ENCODE data around the gene ATP6V1F.

Gene ATP6V1F, protein sequence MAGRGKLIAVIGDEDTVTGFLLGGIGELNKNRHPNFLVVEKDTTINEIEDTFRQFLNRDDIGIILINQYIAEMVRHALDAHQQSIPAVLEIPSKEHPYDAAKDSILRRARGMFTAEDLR

DNA sequence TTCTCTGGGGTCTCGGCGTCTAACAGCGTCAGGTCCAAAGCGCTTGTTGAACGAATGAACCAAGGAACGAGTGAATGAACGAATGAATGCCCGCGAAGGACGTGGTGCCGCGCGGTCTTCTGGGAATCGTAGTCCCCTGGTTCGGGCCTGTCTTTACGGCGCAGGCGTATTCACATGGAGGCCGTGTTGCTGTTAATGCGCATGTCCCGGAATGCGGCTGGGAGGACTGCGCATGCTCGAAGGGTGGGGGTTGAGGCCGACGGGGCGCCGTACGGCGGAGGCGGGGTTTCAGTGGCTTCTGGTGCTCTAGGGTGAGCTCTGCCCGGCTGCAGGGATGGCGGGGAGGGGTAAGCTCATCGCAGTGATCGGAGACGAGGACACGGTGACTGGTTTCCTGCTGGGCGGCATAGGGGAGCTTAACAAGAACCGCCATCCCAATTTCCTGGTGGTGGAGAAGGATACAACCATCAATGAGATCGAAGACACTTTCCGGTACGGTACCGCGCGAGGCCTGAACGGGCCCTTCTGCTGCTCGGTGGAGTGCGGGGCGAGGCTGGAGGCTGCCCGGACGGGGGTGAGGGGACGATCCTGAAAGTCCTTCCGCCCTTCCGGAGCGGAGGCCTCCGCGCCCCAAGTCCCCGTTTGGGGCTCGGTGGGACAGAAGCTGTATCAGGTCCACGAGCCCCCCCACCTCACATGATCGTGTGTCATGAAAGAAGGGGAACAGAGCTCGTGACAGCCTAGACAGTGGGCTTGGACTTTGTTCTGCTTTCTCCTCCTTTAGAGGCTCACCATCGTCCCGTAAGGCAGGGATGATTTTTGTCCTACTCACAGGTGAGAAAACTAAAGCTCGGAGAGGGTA is at the start of gene ATP6V1F:
ATP6V1F (plus strand) TSS at position 286 of the 862 bp plus-strand sequence; CDS start at position 335, 49 bp downstream.
- peak; percentile 100 for DNase-seq

DNA sequence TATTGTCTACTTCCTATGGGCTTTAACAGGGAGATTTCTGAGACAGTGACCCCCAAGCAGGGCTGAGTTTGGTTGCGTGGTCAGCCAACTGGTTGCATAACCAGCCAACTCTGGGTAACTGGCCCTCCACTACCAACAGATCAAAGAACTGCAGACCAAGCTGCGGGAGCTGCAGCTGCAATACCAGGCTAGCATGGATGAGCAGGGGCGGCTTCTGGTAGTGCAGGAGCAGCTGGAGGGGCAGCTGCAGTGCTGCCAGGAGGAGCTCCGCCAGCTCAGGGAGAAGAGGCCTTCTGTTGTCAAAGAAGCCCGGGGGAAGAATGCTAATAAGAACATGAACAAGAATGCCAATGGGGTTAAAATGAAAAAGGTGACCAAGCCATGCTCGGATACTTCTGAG is 48.2 kb upstream of the ATP6V1F start:
- DNase-seq, result no peak

DNA sequence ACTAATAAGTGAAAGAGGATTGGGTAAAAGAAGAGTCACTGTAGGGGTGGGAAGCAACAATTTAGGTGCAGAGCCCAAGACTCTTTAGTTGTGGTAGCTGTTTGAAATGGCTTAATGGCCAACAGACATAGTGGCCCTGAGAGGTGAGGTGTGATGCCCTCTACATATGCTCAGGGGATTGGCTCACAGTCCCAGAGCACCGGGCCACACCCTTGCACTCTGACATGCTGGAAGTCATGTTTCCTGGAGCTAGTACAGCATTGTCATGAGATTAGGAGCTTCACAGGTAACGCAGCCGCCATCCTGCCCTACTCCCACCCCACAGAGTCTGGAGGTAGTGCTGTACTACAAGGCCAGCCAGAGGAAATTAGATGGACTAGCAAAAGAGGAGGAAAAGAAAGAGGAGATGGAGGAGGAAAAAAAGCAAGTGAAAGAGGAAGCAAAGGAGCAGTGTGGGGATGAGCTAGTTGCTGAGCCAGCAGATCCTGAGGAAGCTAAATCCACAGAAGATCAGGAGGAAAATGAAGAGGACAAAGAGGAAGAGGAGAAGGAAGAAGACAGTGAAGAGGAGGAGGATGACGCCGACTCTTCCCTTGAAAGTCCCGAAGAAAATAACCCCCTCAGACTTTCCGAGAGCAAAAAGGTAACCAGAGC is 47.2 kb upstream of the ATP6V1F start:
- no peak for DNase-seq

DNA sequence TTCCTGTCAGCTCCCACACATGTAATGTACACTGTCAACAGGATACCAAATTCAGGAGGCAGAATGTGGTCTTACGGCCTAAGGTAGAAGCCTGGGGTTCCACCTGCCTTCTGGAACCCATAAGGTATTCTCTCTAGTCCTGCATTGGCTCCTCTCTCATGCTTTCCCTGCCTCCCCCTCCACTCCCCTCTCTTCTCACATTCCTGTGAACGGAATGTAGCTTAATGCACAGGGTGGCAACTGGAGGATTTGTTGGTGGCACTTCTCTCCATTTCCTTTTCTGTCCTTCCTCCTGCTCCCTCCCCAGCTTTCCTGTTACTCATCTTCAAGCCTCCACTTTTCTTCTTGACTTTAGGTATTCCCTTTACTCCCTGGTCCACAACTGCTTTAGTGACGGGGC is 44.0 kb upstream of the ATP6V1F start:
- no peak for DNase-seq

DNA sequence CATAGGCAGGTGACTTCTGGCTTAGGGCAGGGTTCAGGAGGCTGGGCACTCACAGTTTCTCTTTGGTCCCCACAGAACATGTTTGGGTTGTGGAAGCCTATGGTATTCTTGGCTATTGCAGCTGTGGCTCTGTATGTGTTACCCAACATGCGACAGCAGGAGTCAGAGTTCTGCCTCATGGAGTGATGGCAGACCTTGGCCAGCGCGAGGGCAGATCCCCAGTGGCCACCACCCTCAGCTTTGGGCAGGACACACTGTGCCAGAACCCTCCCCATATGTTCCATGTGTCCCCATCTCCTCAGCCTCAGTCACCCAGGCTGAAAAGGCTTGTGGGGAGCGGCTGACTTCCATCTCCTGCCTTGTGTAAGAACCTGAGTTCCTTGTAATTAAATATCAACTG is 40.9 kb upstream of the ATP6V1F start:
- DNase-seq, result no peak

DNA sequence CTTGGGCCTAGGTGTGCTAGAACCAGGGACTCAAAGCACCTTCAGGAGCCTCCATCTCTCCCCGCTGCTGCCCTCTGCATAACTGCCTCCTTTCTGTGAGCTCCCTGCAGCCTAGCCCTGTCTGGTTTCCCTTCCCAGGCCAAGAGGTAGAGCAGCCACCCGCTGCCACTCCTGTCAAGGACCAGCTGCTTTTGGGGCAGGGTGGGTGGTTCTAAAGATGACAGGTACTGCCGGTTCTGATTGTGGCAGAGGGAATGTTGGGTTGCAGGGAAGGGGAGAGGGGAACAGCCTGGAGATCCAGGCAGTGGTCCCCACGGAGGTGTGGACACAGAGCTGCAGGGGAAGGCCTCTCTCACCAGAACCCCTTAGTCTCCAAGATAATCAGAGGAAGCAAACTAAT is 36.1 kb upstream of the ATP6V1F start:
- DNase-seq, result no peak

DNA sequence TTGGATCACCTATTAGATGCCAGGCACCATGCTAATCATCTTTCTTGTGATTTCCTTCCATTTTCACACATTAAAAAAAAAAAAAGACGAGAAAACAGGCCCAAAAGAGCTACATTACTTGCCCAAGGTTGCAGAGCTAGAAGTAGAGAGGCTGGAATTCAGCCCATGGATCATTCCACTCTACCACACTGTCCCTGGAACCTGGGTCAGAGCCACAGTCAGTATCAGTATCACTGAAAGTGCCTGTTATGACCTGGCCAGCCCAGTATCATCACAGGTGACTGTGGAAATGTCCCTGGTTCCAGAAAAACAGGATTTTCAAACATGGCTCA is 35.8 kb upstream of the ATP6V1F start:
- DNase-seq, result no peak

DNA sequence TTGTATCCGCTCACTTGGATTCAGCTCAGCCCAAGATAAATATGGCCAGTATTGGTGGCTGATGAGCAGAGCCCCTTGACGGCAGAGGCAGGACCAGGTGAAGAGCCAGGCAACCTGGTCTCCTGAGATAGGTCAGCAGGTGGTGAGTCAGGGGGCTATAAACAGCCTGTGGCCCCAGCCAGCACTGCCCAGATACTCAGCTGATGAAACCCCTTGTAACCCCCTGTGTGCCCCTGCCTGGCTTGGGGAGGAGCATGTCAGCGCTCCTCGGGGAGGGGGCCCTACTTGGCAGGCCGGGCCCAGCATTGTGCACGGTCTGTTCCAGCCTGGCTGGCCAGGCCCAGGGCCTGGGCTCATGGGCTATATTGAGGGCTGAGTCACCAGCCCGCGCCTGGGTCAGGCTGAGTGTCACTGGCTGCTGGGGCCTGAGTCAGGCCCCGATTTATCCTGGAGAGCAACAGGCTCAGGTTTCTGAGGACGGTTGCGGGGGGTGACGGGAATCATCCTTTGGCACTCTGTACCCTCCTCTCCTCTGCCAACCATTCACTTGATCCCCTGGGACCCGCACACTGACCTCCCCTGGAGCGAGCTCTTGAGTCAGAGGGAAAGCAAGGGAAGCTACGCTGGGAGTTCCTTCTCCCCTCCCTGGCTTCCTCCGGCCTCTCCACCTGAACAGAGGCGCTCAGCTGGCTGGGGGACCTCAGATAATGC is 35.3 kb upstream of the ATP6V1F start:
- no peak for DNase-seq

DNA sequence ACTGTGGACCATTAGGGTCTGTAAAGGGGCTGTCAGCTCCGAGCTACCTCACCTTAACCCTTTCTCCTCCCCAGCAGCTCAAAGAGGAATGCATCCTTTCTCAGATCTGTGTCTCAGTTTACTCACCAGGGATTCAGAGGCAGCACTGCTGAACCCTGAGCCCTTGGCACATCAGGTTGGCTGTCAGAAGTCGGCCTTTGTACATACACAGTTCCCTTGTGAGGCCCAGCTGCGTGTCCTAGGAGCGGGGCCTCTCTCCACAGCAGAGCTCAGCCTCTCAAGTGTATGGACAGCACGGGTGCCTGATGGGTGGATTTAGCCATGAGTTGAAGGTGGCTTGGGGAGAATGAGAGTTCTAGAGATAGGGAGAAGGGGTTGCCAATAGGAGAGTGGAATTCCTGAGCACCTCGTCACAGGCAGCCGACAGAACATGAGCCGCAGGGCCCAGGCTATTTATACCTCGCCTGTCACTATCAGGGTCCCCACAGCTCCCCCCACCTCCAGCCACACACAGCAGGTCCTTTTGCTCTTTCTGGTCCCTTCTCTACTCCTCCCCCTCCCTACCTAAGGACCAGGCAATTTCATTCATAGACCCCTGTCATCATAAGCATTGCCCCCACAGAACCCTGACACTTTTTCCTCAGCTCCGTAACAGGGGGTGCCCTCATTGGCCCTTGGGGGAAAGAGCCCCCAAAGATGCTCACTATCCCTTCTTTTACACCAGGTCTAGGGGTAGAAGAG is 34.5 kb upstream of the ATP6V1F start:
- no peak for DNase-seq

DNA sequence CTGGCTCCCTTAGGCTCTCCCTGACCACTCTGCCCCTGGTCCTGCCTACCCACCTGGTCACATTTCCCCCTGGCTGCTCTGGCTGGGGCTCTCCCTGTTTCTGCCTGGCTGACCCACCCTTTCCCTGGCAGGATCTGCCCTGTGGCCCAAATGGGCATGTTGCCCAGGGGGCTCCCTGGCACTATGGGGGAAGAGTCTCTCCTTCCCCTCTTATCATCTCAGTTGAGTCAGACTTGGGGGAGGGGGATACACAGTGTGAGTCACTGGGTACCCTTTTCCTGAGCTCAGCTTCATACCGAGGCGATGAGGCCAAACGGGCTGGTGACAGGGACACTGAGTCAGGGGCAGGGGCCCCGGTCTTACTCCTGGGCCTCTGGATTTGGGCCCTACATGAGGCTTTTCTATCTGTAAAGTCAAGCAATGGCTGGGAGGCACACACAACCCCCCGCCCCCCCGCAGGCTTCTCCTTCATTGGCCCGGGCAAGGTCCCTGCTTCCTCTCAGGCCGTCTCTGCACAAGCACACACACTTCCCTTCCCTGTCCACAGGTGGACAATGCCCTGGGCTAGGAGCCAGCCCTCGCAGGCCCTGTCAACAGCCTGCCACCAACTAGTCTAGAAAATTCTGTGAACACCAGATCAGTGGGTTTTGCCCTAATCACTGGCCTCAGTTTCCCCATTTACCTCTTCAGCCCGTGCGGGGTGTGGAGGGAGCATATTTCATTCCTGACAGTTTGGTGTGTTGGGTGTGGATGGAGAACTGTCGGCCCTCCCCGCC is 33.1 kb upstream of the ATP6V1F start:
- DNase-seq, result no peak

DNA sequence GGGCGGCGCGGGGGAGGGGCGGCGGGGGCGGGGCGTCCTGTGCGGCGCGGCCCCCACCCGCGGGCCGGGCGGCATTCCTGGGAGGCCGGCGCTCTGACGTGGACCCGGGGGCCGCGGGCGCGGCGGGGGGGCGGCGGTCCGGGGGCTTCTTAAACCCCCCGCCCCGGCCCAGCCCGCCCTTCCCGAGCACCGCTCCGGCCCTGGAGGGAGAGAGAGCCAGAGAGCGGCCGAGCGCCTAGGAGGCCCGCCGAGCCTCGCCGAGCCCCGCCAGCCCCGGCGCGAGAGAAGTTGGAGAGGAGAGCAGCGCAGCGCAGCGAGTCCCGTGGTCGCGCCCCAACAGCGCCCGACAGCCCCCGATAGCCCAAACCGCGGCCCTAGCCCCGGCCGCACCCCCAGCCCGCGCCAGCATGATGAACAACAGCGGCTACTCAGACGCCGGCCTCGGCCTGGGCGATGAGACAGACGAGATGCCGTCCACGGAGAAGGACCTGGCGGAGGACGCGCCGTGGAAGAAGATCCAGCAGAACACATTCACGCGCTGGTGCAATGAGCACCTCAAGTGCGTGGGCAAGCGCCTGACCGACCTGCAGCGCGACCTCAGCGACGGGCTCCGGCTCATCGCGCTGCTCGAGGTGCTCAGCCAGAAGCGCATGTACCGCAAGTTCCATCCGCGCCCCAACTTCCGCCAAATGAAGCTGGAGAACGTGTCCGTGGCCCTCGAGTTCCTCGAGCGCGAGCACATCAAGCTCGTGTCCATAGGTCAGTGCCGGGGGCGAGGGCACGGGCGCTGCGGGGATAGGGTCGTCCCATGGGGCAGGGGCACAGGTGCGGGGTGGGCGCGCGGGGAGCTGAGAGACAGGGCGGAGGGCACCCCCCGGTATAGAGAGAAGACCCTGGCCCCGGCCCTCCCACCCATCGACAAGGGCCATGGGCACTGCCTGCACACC is 32.2 kb upstream of the ATP6V1F start, which contains the start of gene FLNC:
FLNC (plus strand) TSS at position 176 of the 947 bp plus-strand sequence; CDS start at position 408, 232 bp downstream.
- peak; percentile 85 for DNase-seq

DNA sequence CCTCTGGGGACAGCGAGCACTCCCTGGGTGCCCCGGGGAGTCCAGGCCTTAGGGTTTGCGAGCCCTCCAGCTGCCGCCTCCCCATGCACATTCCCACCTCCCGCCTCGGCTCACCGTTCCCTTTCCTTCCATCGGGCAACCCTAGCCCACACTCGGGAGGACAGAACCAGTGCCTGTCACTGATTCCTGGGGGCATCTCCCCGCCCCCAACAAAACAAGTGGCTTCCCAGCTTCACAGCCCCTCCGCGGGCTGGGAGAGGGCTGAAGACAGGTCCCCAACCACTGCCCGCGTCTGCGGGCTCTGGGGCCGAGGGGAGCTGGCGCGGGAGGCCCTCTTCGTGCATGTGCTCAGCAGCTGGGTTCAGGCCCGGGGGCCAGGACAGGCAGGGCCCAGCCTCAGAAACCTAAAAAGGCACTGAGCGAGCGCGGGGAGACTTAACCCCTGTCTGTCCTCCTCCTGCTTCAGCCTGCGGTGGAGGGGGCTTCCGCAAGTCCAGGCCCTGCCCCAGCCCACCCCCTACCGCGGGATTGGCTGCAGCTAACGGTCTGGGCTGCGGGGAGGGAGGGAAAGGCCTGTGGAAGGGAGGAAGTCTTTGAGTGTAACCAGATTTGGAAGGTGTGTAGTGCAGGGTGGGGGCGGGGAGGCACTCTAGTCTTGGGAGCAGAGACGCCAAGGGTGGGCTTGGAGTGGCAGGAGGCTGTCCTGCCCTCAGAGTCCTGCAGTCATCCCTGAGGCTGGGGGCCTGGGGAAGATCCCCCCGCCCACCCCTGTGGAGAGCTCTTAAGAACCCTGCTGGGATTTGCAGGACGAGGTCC is 31.3 kb upstream of the ATP6V1F start:
- DNase-seq, result peak; percentile 92

DNA sequence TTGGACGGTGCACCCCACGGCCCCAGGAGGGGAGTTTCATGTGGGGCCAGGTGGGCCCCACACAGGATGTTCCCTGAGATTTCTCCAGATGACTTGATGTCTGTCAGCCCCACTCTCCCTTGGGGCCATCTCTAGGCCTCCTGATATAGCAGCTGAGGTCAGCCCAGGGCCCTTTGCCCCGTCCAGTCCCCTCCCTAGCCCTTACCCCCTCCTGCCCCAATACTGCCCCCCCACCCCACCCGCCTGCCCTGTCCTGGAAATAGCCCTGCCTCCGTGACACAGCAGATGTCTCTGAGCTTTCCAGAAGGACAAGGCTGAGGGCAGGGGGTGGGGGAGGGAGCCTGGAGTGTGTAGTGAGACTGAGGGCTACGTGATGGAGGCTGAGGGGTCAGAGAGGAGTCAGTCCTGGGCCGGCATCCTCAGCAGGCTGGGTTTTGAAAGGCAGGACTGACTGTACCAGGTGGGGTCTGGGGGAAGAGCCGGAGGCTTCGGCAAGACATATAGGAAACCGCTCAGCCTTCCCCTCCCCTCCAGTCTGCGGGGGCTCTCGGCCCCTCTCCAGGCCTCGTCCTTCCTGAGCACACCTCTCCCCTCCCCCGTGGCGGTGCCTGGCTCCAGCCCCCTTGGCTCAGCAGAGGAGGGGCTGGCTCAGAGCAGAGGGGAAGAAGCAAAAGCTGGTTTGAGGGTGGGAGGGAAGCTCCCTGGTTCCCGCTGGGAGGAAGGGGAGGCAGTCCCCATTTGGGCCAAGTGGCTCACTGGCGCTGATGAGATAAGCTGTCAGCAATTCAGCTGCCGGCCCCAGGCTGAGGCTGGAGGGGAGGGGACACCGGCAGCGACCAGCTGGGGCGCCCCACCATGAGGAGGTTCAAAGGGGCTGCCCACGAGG is 30.4 kb upstream of the ATP6V1F start:
- peak; percentile 88 for DNase-seq

DNA sequence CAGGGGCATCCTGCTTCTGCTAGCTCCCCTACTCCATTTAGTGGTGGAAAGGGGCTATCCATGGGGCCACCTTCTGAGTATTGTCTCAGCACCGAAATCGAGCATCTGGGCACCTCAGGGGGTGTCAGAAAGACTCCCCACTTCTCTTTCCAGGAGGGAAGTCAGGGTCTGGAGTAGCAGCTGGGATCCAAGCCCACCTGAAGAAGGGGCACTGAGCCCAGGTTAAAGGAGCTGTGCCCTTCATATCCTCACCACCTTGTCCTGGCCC is 29.8 kb upstream of the ATP6V1F start:
- DNase-seq, result no peak

DNA sequence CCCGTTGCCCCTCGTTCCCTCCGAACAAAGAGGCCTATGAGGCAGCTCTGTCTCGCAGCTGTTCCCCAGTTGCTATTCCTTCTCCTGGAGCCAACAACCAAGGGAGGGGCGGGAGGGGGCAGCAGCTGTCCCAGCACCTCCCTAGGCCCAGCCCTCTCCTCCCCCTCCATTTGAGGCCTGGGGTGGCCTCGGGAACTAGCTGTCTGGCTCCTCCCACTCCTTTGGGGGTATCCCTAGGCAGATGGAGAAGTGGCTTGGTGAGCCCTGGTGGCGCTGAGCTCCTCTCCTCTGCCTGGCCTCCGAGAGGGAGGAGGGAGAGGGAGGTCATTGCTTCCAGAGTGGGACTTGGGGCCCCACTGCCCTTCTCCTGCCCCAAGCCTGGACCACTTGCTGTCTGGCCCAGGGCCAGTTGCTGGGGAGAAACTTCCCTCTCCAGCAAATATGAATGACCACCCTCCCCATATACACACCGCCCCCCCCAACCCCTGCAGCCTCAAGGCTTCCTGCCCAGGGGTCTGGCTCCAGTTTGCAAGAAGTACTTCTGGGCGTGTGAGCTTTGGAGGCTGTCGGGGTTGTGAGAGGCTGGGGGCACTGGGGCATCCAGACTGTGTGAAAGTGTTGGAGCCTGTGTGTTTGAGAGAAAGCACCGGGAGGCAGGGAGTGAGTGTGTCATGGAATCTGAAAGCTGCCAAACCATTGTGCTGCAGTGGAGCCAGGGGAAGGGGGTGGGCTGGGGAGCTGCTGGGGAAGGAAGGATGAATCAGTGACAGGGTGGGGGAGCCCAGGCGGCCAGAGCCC is 29.3 kb upstream of the ATP6V1F start:
- DNase-seq, result peak; percentile 91

DNA sequence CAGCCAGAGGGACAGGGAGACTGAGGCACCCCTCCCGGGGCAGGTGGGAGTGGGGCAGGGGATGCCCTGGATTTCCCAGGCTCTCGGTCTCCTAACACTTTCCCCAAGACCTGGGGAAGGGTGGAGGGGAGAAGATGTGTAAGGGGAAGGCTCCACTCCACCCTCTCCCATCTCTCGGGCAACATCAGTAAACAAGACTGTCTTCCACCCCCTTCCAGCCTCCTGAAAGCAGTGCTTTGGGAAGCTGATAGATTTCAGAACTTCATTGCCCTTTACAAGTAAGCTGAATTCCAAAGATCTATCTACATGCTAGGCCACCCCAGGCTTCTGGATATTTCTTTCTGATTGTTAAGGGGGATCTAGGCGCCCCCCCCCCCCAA is 28.7 kb upstream of the ATP6V1F start:
- DNase-seq, result no peak

DNA sequence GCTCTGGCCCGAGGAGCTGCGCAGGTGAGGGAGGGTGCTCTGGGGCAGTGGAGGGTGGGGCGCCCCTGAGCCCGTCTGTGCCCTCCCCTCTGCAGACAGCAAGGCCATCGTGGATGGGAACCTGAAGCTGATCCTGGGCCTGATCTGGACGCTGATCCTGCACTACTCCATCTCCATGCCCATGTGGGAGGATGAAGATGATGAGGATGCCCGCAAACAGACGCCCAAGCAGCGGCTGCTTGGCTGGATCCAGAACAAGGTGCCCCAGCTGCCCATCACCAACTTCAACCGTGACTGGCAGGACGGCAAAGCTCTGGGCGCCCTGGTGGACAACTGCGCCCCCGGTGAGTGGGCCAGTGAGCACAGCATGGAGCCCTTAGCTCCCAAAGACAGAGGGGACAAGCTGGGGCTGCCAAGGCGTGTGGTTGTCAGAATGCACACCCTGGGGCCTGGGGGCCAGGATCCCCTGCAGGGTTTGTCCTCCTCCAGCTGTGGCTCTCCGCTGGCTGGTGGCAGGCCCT is 27.4 kb upstream of the ATP6V1F start:
- DNase-seq, result no peak

All from right forelimb (tissue), 1 donor.